ENCODE measurements around the gene CRKL.

CRKL gene

DNA sequence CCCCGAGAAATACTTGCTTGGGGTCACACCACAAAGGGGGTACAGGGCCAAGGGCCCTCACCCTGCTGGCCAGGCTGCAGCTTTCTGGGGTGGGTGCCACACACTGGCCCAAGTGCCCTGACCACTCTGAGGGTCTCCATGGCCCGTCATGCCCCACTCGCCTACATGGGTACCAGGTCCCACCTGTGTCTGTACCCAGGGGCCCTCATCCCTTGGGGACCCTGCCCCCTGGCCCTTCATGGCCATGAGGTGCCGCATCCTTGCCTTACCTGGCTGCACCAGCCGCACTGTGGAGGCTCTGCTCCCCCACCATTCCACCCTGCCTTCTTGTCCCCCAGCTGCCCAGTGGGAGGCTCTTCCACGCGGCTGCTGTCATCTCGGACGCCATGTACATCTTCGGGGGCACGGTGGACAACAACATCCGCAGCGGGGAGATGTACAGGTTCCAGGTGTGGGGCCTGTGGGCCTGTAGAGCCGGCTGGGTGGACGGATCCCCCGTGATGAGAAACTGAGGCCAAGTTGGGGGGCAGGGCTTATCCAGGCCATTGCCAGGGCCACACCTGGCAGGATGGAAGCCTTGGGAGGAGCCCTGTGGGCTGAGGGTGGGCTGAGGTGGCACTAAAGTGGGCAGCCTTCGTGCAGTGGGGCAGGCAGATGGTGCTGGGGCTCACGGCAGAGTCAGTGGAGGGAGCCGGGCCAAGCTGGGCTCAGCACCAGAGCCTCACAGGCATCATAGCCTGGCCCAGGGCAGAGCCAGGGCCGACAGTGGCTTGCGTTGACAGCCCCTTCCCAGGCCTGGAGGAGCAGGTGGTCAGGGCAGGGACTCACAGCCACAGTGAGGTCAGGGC lies 75.5 kb downstream of the CRKL start:
- in situ Hi-C loops (cut with MboI; ENCODE audit: low sequenced_read_pairs) = loop anchor here (25.0 kb wide), 1 partner anchor 645 kb away; the partner anchor contains the start of genes CCDC116, SDF2L1 and YDJC

DNA sequence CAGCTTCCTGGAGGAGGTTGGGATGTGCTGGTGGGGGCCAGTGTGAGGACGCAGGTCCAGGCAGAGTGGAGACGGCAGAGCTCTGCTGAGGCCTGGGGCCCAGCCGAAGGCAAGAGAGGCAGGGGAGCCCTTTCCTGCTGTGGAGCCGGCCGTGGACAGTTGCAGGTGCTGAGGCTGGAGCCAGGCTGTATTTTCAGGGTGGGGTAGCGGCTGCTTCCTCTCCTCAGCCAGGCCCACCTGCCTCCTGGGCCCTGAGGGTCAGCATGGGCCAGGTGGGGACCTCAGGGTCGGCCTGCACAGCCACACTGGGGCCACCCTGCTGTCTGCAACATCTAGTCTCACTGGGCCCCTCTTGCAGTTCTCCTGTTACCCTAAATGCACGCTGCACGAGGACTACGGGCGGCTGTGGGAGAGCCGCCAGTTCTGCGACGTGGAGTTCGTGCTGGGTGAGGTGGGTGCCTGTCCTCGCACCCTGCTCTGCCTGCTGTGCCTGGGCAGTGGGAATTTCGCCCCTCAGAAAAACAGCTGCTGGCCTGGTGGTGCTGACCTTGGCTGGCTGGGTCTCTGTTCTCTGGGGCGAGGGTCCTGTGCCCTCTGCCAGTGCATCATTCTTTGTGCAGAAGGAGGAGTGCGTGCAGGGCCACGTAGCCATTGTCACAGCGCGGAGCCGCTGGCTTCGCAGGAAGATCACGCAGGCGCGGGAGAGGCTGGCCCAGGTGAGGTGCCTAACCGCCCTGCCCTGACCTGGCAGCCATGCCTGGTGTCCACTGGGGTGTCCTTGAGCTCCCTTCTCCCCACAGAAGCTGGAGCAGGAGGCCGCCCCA lies 76.3 kb downstream of the CRKL start:
- in situ Hi-C loops (cut with MboI; ENCODE audit: low sequenced_read_pairs) = loop anchor here (25.0 kb wide), 1 partner anchor 644 kb away; the partner anchor contains the start of genes CCDC116, SDF2L1 and YDJC

DNA sequence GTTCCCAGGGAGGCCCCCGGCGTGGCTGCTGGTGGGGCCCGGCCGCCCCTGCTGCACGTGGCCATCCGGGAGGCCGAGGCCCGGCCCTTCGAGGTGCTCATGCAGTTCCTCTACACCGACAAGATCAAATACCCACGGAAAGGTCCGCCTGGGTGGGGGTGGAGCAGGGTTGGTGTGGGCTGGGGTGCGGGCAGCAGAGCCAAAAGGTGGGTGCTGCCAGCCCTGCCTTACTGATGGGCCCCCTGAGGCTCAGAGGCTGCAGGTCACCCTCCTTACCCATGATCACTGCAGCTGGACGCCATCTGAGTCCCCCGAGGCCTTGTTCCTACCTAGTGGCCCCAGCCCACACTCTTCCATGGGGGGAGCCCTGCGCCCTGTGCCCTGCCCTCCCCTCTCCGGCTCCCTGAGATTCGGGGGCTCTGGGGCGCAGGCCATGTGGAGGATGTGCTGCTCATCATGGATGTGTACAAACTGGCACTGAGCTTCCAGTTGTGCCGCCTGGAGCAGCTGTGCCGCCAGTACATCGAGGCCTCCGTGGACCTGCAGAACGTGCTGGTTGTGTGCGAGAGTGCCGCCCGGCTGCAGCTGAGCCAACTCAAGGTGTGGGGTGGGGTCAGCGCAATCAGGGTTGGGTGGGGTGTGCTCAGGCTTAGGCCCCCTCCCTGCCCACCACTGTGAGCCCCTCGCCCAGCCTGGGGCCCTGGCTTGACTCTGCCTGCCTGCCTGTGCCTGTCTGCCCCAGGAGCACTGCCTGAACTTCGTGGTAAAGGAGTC lies 77.1 kb downstream of the CRKL start:
- in situ Hi-C loops (cut with MboI; ENCODE audit: low sequenced_read_pairs) = loop anchor here (25.0 kb wide), 1 partner anchor 643 kb away; the partner anchor contains the start of genes CCDC116, SDF2L1 and YDJC

DNA sequence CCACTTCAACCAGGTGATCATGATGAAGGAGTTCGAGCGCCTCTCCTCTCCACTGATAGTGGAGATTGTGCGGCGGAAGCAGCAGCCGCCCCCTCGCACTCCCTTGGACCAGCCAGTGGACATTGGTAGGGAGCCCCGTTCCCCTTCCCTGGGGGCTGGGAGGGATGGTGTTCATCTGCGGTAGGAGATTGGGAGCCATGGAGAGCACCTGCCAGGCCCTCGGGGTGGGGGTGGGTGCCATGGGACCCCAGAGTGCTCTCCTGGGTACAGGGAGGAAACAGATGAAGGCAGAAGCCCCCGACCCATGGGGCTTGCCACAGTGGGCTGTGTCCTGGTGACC lies 77.7 kb downstream of the CRKL start:
- in situ Hi-C loops (cut with MboI; ENCODE audit: low sequenced_read_pairs) = loop anchor here (25.0 kb wide), 1 partner anchor 642 kb away; the partner anchor contains the start of genes CCDC116, SDF2L1 and YDJC

DNA sequence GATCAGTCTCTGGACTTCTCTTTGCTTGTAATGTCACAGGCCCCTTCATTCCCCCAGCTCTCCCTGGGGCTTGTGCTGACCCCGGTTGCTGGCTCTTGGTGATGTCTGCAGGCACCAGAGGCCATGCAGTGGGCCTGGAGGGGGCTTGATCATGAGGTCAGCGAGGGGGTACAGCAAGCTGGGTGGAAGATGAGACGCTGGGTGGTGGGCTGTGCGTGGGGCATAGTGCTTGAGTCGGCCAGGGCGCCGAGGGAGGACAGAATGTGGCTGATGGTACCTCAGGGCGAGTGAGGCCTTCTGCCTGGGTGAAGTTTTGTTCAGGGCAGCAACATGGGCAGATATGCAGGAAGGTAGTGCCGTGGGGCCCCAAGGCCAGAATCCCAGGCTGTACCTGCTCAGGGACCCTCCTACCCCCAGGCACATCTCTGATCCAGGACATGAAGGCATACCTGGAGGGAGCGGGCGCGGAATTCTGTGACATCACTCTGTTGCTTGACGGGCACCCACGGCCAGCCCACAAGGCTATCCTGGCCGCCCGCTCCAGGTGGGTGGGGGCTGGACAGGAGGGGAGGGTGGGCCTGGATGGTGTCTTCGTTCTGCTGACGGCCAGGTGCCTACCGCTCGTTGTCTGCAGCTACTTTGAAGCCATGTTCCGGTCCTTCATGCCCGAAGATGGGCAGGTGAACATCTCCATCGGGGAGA lies 78.3 kb downstream of the CRKL start:
- in situ Hi-C loops (cut with MboI; ENCODE audit: low sequenced_read_pairs) = loop anchor here (25.0 kb wide), 1 partner anchor 642 kb away; the partner anchor contains the start of genes CCDC116, SDF2L1 and YDJC

DNA sequence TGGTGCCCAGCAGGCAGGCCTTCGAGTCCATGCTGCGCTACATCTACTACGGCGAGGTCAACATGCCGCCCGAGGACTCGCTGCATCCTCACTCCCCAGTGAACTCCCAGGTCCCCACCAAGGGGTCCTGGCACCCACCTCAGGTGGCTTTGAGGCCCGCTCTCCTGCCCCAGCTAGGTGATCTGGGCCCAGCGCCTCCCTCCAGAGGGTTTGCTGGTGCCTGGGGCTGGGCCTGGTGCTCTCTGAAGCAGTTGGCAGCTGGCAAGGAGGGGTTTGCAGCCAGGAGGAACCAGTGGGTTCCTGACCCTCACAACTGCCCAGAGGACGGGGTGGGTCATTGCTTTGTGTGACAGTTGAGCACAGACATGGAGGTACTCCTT lies 78.8 kb downstream of the CRKL start:
- in situ Hi-C loops (cut with MboI; ENCODE audit: low sequenced_read_pairs) = loop anchor here (25.0 kb wide), 1 partner anchor 641 kb away; the partner anchor contains the start of genes CCDC116, SDF2L1 and YDJC

DNA sequence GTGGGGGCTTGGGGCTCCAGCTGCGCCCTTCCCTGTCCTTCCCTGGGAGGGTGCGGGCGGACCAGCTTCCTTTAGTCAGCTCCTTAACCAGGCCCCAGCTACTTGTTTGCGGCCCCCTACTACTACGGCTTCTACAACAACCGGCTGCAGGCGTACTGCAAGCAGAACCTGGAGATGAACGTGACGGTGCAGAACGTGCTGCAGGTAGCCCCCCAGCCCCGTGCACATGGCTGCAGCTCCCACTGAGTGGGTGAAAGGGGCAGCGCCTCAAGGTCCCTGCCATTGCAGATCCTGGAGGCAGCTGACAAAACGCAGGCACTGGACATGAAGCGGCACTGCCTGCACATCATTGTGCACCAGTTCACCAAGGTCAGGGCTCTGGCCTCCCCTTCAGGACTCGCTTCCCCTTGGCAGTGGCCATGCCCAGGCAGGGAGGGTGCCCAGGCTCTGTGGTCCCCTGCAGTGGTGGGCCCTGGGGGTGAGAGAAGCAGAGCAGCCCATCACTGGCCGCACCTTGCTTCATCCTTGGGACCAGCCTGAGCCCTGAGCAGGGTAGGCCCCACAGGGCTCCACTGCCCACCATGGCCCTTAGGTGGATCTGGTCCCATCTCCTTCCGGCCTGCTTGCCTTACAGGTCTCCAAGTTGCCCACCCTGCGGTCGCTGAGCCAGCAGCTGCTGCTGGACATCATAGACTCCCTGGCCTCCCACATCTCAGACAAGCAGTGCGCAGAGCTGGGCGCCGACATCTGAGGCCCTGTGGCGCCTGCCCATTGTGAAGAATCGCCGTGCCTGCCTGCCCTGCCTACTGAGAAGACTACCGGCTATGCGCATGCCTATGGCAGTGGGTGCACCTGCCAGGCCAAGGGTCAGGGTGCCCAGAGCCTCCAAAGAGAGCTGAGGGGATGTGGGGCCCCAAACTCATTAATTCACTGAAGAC lies 79.7 kb downstream of the CRKL start:
- in situ Hi-C loops (cut with MboI; ENCODE audit: low sequenced_read_pairs) = loop anchor here (25.0 kb wide), 1 partner anchor 640 kb away; the partner anchor contains the start of genes CCDC116, SDF2L1 and YDJC

DNA sequence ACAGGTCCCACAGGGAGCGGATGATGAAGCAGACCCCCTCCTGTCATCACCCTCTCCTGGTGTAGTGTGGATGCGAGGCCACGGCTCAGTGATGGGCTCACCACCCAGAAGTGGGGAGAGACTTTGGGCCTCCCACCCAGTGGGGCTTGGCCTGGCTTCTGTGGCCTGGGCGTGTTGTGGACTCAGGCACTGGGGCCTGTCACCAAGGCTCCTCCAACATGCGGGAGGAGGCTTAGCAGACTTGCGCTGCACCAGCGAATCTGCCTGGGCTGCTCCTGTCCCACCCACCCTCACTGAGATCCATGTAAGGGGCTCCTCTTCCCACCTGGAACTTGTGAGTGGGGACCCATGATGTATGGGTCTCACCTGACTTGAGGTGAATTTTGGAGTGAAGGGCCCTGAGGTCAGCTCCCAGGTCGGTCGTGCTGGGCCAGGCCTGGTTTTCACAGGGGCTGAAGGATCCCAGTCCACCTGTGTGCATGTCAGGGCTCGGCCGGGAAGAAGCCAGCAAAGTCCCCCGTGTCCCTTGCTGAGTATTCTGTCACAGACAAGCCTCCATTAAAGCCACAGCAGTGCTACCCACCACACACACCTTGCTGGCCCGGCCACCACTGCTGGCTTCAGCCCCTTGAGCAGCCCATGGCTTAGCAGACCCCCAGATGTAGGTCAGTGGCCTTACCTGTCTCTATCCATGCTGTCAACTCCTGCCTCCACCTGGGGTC lies 80.5 kb downstream of the CRKL start:
- in situ Hi-C loops (cut with MboI; ENCODE audit: low sequenced_read_pairs) = loop anchor here (25.0 kb wide), 1 partner anchor 640 kb away; the partner anchor contains the start of genes CCDC116, SDF2L1 and YDJC

DNA sequence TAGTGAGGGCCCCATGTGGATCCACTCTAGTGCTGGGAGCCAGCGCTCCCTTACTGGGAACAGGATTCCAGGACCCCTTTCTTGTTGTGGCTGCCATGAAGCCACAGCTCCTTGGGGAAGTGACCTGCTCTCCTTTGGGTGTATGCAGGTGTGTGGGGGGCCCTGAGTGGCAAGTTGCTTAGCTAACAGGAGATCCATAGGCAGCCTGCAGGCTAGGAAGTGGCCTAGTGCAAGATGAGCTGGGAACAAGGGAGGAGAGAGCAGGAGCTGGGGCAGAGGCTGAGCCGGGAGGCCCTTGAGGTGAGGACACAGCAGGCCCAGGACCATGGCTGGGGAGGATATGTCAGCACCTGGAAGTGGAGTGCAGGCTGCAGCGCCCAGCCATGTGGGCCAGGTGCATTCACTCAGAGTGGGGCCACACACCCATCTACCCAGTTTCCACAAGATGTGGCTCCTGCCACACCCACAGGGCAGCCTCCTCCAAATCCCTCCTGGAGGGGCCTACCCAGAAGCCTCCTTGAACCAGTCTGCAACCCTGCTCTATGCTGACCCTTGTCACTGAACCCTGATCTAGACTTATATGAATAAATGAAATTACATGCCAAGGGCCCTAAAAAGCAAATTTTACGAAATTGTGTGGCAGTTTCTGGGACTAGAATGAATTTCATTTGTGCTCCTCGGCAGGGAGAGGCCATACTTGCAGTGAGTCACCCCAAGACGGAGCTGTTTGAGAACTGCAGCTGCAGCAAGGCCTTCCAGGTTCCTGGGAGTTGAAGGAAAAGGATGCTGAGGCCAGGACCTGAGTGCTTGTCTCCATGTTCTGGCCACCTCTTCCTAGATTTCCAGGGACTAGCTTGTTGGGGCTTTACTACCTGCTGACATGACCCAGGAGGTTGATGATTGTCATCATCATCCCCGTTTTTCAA lies 81.5 kb downstream of the CRKL start:
- in situ Hi-C loops (cut with MboI; ENCODE audit: low sequenced_read_pairs) = loop anchor here (25.0 kb wide), 1 partner anchor 639 kb away; the partner anchor contains the start of genes CCDC116, SDF2L1 and YDJC

DNA sequence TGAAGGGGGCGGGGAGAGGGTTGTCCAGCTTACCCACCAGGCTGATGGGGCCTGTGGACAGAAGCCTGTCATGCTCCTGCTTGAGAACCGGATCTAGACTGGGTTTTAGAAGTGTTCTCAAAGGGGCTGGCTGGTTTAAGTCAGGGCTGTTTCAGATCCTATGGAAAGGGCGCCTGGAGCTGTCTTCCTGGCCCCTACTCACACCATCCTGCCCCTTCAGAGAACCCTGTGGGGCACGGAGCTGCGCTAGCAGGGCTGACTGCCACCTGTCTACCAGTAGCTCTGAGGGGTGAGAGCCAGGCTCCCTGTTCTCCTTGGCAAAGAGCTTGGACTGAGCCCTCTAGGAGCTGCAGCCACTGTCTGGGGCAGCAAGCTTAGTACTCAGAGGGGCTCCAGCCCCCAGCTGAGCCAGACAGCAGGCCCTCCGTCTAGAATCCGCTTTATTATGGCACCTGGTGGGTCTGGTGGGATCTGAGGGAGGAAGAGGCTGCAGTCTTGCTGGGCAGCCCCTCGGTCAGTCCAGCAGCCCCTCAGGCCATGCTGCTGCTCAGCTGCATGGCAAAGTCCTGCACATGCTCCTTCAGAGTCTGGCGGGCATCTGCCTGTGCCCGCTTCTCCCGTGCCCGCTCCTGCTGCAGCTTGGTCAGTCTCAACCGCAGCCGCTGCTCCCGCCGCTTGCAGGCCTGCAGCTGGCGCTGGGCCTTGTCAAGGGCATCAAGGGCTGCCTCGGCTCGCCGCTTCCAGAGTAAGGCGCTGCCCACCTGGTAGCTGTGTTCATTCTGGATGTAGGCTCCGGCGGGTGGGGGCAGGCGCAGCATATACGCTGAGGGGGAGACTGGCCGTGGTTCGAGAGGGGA lies 82.4 kb downstream of the CRKL start:
- in situ Hi-C loops (cut with MboI; ENCODE audit: low sequenced_read_pairs) = loop anchor here (10.0 to 25.0 kb wide), 2 partner anchors 55 to 638 kb away; partner anchors contain the start of genes CCDC116, SDF2L1 and YDJC

DNA sequence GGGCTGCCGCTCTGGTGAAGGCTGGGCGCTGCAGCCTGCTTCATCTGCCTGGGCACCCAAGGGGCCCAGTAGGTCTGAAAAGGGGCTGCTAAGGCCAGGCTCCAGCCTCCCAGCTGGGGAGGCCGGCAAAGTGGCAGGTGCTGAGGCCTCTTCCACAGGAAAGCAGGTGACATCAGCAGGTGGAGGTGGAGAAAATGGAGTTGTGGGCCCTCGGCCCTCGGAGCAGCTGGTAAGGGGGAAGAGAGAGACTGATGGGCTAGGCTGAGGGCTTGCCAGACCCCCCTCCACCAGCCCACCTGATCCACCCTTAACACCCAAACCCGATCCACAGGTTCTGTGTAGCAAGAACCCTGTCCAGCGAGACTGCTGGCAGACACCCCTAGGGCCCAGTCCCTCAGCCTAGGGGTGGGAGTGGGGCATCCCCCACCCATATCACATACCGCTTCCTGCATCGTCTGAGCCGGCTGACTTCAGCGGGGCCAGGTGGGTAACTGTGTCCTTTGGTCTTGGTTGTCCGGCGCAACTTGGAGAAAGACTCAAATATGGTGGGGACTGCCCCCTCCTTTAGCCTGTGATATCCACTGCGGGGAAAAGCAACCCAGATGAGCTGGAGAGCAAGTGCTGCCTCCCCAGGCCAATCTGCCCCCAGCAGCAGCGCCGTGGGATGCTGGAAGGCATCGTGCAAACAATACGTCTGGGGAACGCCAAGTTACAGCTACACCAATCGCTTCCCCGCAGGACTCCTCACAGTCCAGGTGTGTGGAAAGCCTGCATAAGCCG lies 83.2 kb downstream of the CRKL start:
- in situ Hi-C loops (cut with MboI; ENCODE audit: low sequenced_read_pairs) = loop anchor here (10.0 kb wide), 1 partner anchor 54 kb away; no protein-coding TSS in a partner anchor

DNA sequence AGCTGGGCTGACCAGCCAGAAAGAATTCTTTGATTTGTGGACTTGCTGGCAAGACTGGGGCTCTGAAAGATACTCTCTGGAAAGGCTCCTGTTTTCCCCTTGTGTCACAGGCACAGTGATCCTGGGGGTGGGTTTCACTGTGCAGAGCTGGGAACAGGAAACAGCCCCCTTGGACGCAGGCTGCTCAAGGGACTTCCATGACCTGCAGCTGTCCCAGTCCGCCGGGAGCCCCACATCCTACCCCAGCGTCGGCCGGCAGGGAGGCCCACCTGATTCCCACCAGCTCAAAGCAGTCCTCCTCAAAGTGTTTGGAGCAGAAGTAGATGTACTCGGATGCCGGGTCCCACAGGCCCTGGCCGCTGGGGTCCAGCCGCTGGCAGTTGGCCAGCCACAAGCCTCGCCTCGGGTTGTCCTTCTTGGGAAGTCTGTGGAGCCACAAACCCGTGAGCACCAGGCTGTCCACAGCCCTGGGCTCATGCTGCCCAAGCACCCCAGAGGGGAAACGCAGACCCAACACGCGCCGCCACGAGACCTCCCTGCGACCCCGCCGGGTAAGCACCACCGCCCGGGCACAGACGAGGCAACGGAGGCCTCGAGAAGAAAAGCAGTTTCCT lies 83.9 kb downstream of the CRKL start:
- in situ Hi-C loops (cut with MboI; ENCODE audit: low sequenced_read_pairs) = loop anchor here (10.0 kb wide), 1 partner anchor 54 kb away; no protein-coding TSS in a partner anchor

DNA sequence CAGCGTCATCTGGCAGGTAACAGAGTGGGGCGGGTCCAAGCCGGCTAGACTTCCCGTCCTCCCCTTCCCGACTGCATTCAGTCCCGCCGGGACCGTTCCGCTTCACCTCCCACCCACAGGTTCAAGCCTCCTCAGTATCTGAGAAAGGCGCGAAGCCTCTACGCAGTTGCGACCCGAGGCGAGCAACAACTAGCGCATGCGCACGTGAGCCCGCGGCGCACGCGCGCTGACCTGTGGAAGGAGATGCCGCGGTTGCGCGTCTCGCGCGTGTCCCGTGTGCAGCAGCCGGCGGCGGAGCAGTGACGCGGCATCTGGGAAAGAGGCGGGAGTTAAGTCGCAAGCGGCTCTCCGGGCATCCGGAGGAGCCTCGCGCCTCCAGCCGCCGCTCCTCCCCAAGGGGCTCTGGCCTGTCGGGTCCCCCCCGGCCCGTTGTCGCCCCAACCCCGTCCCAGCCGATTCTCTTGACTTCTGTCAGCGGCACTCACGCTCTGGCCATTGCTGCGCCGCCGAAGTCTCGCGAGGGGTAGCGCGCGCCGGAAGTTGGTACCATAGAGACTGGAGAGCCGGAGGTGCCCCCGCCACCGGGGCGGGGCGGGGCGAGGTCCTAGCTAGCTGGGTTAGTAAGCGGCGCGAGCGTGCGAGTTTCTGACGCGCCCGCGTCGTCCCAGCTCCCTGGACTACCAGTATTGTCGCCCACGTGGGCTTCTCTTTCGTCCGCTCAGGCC lies 84.6 kb downstream of the CRKL start, which contains the start of gene THAP7:
TSS of gene THAP7 (minus strand) at position 518 of the 725 bp plus-strand sequence. CDS start at position 311, 207 bp downstream.
- in situ Hi-C loops (cut with MboI; ENCODE audit: low sequenced_read_pairs) = loop anchor here (10.0 kb wide), 1 partner anchor 53 kb away; no protein-coding TSS in a partner anchor

Measured in HL-60/S4 treated with retinoic acid at 250 ng/mL for 4 days and 3 days (cell line).